ENCODE results near the gene SETD1B. TPM values are rescaled to one million over a fixed set of nuclear protein-coding genes. Genes with fewer than 3 reads are reported as not detected.

Gene SETD1B
- total RNA-seq, 2 donors from 2014 or later, result 13.8 to 16.7 TPM

DNA sequence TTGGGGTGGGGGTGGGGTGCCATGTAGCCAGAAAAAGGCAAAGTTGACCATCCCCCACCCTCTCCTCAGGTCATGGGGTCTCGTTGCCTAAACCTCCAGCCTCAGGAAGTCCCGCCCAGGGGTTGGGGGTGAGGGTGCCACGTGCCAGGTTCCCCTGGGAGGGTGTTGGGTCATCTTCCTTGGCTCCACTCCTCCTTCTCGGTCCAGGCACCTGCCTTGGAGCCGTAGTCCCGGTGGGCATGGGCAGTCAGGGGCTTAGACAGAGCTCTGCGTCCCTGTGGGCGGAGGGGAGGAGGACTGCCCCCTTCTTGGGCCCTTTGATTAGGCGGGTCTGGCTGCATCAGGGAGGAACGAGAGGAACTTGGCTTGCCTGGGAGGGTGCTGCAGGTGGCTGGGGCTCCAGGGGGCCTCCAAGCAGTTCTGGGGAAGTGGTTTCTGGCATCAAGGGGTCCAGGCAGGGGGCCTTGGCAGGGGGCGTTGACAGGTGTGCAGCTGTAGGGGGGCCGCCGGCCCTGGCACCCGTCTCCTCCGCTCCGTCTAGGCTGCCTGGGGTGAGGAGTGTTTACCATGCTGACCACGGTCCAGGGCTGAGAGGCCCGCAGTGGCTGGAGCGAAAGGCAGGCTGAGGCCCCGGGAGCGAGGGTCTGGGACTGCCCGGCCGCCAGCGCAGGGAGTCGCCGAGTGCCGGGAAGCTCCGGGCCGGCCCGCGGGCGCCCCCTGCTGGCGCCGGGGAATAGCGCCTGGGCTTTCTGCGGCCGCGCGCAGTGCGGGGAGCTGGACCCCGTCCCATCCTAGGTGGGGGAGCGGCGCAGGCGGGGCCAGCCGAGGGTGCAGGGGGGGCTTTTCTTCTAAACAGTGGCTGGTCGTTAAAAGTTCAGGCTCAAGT, 7.9 kb downstream of the SETD1B start:
- peak; percentile 87 to 90 for ATAC-seq
- DNase-seq (ENCODE audit: low spot score in 2 of 2), result peak; percentile 83 to 88
- H3K27ac Mint-ChIP-seq, result peak overlapping the region; percentile 79 to 87
- no peaks in the 10 kb centered on the region for H3K9me3 Mint-ChIP-seq
- H3K36me3 Mint-ChIP-seq, result peaks cover 14 to 17% of the 10 kb centered on the region in 2 donors

- Mint-ChIP-seq H3K36me3 (peaks cover 14 to 17% of the 10 kb centered on the region in 2 donors), H3K27ac (peak overlapping the region; percentile 38 to 79), H3K9me3 (no peaks in the 10 kb centered on the region)
- DNase-seq (ENCODE audit: low spot score in 2 of 2), result peak in 1 of 2 donors; percentile 68
- peak; percentile 76 to 81 for ATAC-seq
These were observed 8.6 kb downstream of the SETD1B start for GRCh38 chr12:121812320-121812871.

DNA sequence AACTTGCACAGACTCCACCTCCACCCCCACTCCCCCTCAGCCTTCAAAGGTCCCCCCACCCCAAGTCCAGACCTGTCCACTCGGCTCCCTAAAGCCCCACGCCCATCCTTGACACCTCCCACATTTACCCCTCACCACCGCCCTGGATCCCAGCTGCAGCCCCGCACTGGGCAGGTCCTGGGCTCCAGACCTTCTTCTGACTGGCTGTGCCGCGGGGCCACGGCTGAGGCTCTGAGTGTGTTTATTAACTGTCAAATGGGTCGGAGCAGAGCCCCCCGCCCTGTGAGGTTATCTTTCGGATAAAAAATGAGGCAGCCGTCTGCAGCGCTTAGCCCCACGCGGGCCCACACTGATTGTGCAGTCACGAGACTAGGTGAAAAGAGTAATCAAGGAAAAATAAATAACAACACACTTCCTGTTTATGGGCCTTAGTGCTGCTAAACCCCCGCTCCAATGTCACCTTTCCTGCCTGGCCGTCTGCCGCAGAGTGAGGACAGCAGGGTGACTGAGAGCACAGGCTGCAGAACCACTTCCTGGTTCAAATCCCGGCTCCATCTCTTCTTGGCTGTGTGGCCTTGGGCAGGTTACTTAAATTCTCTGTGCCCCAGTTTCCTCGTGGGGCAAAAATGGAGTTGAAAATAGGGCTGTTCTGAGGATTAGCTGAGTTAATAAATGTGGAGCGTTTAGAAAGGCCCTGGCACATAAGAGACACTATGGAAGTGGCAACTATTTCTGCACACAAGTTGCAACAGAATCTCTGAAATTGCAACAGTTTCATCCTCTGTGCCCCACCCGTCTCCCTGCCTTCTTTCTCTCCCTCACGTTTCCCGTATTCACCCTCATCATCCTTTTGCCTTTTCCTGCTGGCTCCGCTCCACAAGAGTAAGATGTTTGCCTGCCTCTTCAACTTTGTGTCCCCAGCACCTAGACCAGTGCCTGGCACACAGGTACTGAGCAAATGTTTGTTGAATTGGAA, 9.4 kb downstream of the SETD1B start:
- Mint-ChIP-seq H3K36me3 (peaks cover 14 to 17% of the 10 kb centered on the region in 2 donors), H3K9me3 (no peaks in the 10 kb centered on the region), H3K27ac (peak overlapping the region; percentile 65 to 79)
- no peak for ATAC-seq
- DNase-seq (ENCODE audit: low spot score in 2 of 2), result no peak

- peaks cover 13 to 14% of the 10 kb centered on the region in 2 donors for H3K36me3 Mint-ChIP-seq
- ATAC-seq (no peak), DNase-seq (ENCODE audit: low spot score in 2 of 2) (no peak)
- no peaks in the 10 kb centered on the region for H3K9me3 Mint-ChIP-seq
- peak overlapping the region; percentile 65 to 79 for H3K27ac Mint-ChIP-seq
These were observed 10.1 kb downstream of the SETD1B start for GRCh38 chr12:121813951-121814350.

DNA sequence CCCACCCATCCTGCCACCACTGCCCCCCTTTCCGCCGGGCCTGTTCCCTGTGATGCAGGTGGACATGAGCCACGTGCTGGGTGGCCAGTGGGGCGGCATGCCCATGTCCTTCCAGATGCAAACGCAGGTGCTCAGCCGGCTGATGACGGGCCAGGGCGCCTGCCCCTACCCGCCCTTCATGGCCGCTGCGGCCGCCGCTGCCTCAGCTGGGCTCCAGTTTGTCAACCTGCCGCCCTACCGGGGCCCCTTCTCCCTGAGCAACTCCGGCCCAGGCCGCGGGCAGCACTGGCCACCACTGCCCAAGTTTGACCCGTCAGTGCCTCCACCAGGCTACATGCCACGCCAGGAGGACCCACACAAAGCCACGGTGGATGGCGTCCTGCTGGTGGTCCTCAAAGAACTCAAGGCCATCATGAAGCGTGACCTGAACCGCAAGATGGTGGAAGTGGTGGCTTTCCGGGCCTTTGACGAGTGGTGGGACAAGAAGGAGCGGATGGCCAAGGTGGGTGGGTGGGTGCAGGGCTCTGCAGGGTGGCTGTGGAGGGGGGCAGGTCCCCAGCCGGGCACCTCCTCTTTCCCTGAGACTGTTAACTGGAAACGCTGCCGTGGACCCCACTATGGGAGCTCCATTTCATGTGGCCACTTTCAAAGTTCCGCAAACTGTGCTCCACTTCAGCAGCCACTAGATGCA, 10.8 kb downstream of the SETD1B start:
- Mint-ChIP-seq H3K36me3 (peaks cover 14% of the 10 kb centered on the region in 2 donors), H3K27ac (no peak overlapping the region), H3K9me3 (no peaks in the 10 kb centered on the region)
- DNase-seq (ENCODE audit: low spot score in 2 of 2), result no peak
- no peak for ATAC-seq

DNA sequence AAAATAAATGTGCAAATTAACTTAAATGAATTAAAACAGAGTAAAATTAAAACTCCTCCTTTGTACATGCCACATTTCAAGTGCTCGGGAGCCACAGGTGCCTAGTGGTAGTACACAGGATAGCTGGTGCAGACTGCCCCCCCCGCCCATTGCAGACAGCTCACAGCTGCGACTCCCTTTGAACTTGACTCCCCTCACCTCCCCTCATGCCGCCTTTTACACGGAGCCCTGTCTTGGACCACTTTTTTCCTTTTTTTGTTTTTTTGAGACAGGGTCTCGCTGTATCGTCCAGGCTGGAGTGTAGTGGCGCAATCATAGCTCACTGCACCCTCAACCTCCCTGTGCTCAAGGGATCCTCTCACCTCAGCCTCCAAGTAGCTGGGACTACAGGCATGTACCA, 11.5 kb downstream of the SETD1B start:
- no peak for DNase-seq (ENCODE audit: low spot score in 2 of 2)
- Mint-ChIP-seq H3K27ac (peak overlapping the region in 1 of 2 donors; percentile 56), H3K9me3 (no peaks in the 10 kb centered on the region), H3K36me3 (peaks cover 11 to 14% of the 10 kb centered on the region in 2 donors)
- ATAC-seq, result no peak

GRCh38 chr12:121816925-121817647, 13.3 kb downstream of the SETD1B start:
- H3K27ac Mint-ChIP-seq, result no peak overlapping the region
- DNase-seq (ENCODE audit: low spot score in 2 of 2) (no peak), ATAC-seq (no peak)
- H3K36me3 Mint-ChIP-seq, result peaks cover 5 to 8% of the 10 kb centered on the region in 2 donors
- H3K9me3 Mint-ChIP-seq, result no peaks in the 10 kb centered on the region

DNA sequence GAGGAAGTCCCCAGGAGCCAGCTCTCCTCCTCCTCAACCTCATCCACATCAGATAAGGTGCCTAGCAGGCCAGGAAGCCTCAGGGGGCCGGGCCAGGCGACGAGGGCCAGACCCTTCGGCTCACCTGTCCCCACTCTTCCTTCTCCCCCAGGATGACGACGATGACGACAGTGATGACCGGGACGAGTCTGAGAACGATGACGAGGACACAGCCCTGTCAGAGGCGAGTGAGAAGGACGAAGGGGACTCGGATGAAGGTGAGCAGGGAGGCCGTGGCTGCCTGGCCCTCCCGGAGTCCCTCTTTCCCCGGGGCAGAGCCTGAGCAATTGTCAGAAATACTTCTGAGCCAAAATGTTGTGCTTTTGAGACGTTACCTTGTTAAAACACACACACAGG, 13.8 kb downstream of the SETD1B start:
- H3K36me3 Mint-ChIP-seq, result peaks cover 5 to 8% of the 10 kb centered on the region in 2 donors
- DNase-seq (ENCODE audit: low spot score in 2 of 2), result no peak
- H3K27ac Mint-ChIP-seq, result peak overlapping the region in 1 of 2 donors; percentile 47
- no peaks in the 10 kb centered on the region for H3K9me3 Mint-ChIP-seq
- ATAC-seq, result no peak

DNA sequence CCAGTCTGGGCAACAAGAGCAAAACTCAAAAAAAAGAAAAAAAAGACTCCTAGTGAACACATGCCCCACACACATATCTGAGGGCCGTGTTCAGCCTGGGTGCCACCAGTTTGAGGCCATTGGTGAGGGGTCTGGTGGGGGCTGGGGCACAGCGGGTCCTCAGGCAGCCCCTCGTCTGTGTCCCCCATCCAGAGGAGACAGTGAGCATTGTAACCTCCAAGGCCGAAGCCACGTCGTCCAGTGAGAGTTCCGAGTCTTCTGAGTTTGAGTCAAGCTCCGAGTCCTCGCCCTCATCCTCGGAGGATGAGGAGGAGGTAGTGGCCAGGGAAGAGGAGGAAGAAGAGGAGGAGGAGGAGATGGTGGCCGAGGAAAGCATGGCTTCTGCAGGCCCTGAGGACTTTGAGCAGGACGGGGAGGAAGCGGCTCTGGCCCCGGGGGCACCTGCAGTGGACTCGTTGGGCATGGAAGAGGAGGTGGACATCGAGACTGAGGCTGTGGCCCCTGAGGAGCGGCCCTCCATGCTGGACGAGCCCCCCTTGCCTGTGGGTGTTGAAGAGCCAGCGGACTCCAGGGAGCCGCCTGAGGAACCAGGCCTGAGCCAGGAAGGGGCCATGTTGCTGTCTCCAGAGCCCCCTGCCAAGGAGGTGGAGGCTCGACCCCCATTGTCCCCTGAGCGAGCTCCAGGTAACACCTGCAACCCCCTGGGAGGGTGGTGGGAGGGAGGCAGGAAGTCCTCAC, 15.6 kb downstream of the SETD1B start:
- Mint-ChIP-seq H3K36me3 (peaks cover 0 to 5% of the 10 kb centered on the region in 2 donors), H3K27ac (peak overlapping the region; percentile 33 to 82), H3K9me3 (no peaks in the 10 kb centered on the region)
- no peak for ATAC-seq
- DNase-seq (ENCODE audit: low spot score in 2 of 2), result no peak

DNA sequence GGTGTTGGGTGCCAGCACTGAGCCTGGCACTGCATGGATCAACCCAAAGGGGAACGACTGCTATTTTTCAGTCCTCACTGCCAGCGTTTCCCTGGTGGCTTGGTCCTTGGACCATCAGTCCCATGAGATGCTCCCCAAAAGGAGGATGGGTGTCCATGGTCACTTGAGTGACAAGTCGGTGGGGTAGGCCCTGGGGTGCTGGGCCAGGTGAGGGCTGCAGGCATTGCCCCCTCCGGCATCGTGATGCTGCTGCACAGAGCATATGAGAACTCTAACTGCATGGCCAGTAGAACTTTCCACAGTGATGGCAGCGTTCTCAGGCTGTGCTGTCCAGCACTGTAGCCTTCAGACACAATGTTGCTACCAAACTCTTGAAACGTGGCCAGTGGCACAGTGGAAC, 16.2 kb downstream of the SETD1B start:
- Mint-ChIP-seq H3K27ac (no peak overlapping the region), H3K36me3 (peaks cover 0 to 5% of the 10 kb centered on the region in 2 donors)
- no peak for ATAC-seq

GRCh38 chr12:121822393-121823100, 18.7 kb downstream of the SETD1B start:
- ATAC-seq, result no peak
- H3K36me3 Mint-ChIP-seq, result peaks cover 5 to 6% of the 10 kb centered on the region in 2 donors

More for the DNA sequence above, 16.2 kb downstream of the SETD1B start:
- H3K9me3 Mint-ChIP-seq, result no peaks in the 10 kb centered on the region
- DNase-seq (ENCODE audit: low spot score in 2 of 2), result no peak

DNA sequence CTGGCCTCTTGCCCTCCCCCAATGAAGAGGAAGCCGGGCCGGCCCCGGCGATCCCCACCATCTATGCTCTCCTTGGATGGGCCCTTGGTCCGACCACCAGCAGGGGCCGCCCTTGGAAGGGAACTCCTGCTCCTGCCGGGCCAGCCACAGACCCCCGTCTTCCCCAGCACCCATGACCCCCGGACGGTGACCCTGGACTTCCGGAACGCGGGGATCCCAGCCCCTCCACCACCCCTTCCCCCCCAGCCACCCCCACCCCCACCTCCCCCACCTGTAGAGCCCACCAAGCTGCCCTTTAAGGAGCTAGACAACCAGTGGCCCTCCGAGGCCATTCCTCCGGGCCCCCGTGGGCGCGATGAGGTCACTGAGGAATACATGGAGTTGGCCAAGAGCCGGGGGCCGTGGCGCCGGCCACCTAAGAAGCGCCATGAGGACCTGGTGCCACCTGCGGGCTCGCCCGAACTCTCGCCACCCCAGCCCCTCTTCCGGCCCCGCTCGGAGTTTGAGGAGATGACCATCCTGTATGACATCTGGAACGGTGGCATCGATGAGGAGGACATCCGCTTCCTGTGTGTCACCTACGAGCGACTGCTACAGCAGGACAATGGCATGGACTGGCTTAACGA, 19.4 kb downstream of the SETD1B start:
- no peak for DNase-seq (ENCODE audit: low spot score in 2 of 2)
- Mint-ChIP-seq H3K36me3 (peaks cover 5 to 6% of the 10 kb centered on the region in 2 donors), H3K9me3 (no peaks in the 10 kb centered on the region), H3K27ac (no peak overlapping the region)
- no peak for ATAC-seq

More at GRCh38 chr12:121822393-121823100, 18.7 kb downstream of the SETD1B start:
- no peaks in the 10 kb centered on the region for H3K9me3 Mint-ChIP-seq
- H3K27ac Mint-ChIP-seq, result no peak overlapping the region
- no peak for DNase-seq (ENCODE audit: low spot score in 2 of 2)

- DNase-seq (ENCODE audit: low spot score in 2 of 2) (no peak), ATAC-seq (no peak)
- Mint-ChIP-seq H3K27ac (no peak overlapping the region), H3K9me3 (no peaks in the 10 kb centered on the region), H3K36me3 (peaks cover 5 to 6% of the 10 kb centered on the region in 2 donors)
These were observed 19.9 kb downstream of the SETD1B start for GRCh38 chr12:121823727-121824115.

- no peak for ATAC-seq
- peak overlapping the region in 1 of 2 donors; percentile 50 for H3K27ac Mint-ChIP-seq
- H3K36me3 Mint-ChIP-seq, result peaks cover 0 to 6% of the 10 kb centered on the region in 2 donors
- no peak for DNase-seq (ENCODE audit: low spot score in 2 of 2)
- no peaks in the 10 kb centered on the region for H3K9me3 Mint-ChIP-seq
These were observed 21.3 kb downstream of the SETD1B start for GRCh38 chr12:121825041-121825523.
